MM.1S (cell line): ENCODE results near the gene KIF16B.

Experiments used
- DNase-seq: peaks from one replicate; pipeline ENCODE4 v3.0.0-alpha.2; 2015
- H2AFZ ChIP-seq: fragments of 300-600 bp; sonication (generic); 2 replicates; pipeline ENCODE4 v1.6.0; 2016; ENCODE audit warnings: antibody characterized with exemption, low read length
- H3F3A ChIP-seq: fragments of 300-600 bp; sonication (generic); 2 replicates; pipeline ENCODE4 v1.6.1; 2016; ENCODE audit warnings: mild to moderate bottlenecking, antibody characterized with exemption, low read length, moderate library complexity, mixed read lengths; ENCODE audit not compliant: insufficient read depth
- H3K27ac ChIP-seq: fragments of 300-600 bp; sonication (generic); 2 replicates; pipeline ENCODE4 v1.5.1; 2016; ENCODE audit warnings: mild to moderate bottlenecking, low read length
- H3K27me3 ChIP-seq: fragments of 300-600 bp; sonication (generic); replicated peaks from 2 replicates; pipeline ENCODE4 v1.6.0; 2016; ENCODE audit warnings: low read length; ENCODE audit not compliant: insufficient read depth
- H3K36me3 ChIP-seq: fragments of 300-600 bp; sonication (generic); replicated peaks from 2 replicates; pipeline ENCODE4 v1.6.1; 2016; ENCODE audit warnings: mild to moderate bottlenecking, low read length, mixed read lengths; ENCODE audit not compliant: insufficient read depth
- H3K4me1 ChIP-seq: fragments of 300-600 bp; sonication (generic); 2 replicates; pipeline ENCODE4 v1.6.1; 2016; ENCODE audit warnings: low read length, mixed read lengths
- H3K4me2 ChIP-seq: fragments of 300-600 bp; sonication (generic); 2 replicates; pipeline ENCODE4 v1.6.0; 2016; ENCODE audit warnings: low read depth, low read length
- H3K4me3 ChIP-seq: fragments of 300-600 bp; sonication (generic); 2 replicates; pipeline ENCODE4 v1.5.1; 2016; ENCODE audit warnings: low read length, mixed read lengths
- H3K79me2 ChIP-seq: fragments of 300-600 bp; sonication (generic); 2 replicates; pipeline ENCODE4 v1.6.1; 2016; ENCODE audit warnings: mixed run types, low read length, mixed read lengths
- H3K9ac ChIP-seq: fragments of 300-600 bp; sonication (generic); 2 replicates; pipeline ENCODE4 v1.6.1; 2016; ENCODE audit warnings: low read length, mixed read lengths
- H3K9me2 ChIP-seq: fragments of 300-600 bp; sonication (generic); replicated peaks from 2 replicates; pipeline ENCODE4 v1.6.1; 2016; ENCODE audit warnings: mild to moderate bottlenecking, low read length, mixed read lengths; ENCODE audit not compliant: insufficient read depth
- H3K9me3 ChIP-seq: fragments of 300-600 bp; sonication (generic); replicated peaks from 2 replicates; pipeline ENCODE4 v1.6.1; 2016; ENCODE audit warnings: mild to moderate bottlenecking, low read length, mixed read lengths; ENCODE audit not compliant: insufficient read depth
- H4K20me1 ChIP-seq: fragments of 300-600 bp; sonication (generic); 2 replicates; pipeline ENCODE4 v1.6.1; 2016; ENCODE audit warnings: mild to moderate bottlenecking, low read length, moderate library complexity, mixed read lengths; ENCODE audit not compliant: insufficient read depth
- CTCF ChIP-seq: fragments of 300-600 bp; sonication (generic); IDR thresholded peaks from 2 replicates; pipeline ENCODE4 v1.5.1; 2016; ENCODE audit warnings: antibody characterized with exemption, low read length, mixed read lengths
- EZH2 ChIP-seq: fragments of 300-600 bp; sonication (generic); optimal IDR thresholded peaks from 2 replicates; pipeline ENCODE3; 2017; ENCODE audit warnings: low read depth, mild to moderate bottlenecking, antibody characterized with exemption, low read length, mixed read lengths
- EZH2phosphoT487 ChIP-seq: fragments of 300-600 bp; sonication (generic); IDR thresholded peaks from 2 replicates; pipeline ENCODE4 v1.6.1; 2018; ENCODE audit warnings: antibody characterized with exemption, low read length

Gene KIF16B

GRCh38 chr20:16434062-16434664 lies 139.1 kb downstream of the KIF16B start:
- peak; percentile 57 for DNase-seq
- Histone ChIP-seq H3K4me2 (no peak overlapping the region), H3K4me1 (no peaks in the 10 kb centered on the region), H3K9me3 (no peaks in the 10 kb centered on the region), H3K4me3 (no peak overlapping the region), H3K9ac (no peak overlapping the region), H3K36me3 (no peaks in the 10 kb centered on the region), H3K27me3 (no peaks in the 10 kb centered on the region), H2AFZ (no peak overlapping the region), H3K27ac (no peak overlapping the region), H4K20me1 (no peaks in the 10 kb centered on the region), H3K9me2 (no peaks in the 10 kb centered on the region), H3K79me2 (no peaks in the 10 kb centered on the region), H3F3A (no peaks in the 10 kb centered on the region)
- TF ChIP-seq CTCF (peak; percentile 71), EZH2phosphoT487 (no peak)

- Histone ChIP-seq H3K9me3 (no peaks in the 10 kb centered on the region), H3F3A (no peaks in the 10 kb centered on the region), H4K20me1 (no peaks in the 10 kb centered on the region), H3K36me3 (no peaks in the 10 kb centered on the region), H3K4me1 (no peaks in the 10 kb centered on the region), H3K27me3 (no peaks in the 10 kb centered on the region), H3K4me2 (no peak overlapping the region), H3K79me2 (no peaks in the 10 kb centered on the region), H3K9me2 (no peaks in the 10 kb centered on the region), H3K9ac (no peak overlapping the region), H3K27ac (no peak overlapping the region), H2AFZ (no peak overlapping the region), H3K4me3 (no peak overlapping the region)
- no peak for DNase-seq
- TF ChIP-seq EZH2phosphoT487 (no peak), CTCF (no peak), EZH2 (no peak)
Measured at GRCh38 chr20:16433293-16433580, 140.0 kb downstream of the KIF16B start.

DNA sequence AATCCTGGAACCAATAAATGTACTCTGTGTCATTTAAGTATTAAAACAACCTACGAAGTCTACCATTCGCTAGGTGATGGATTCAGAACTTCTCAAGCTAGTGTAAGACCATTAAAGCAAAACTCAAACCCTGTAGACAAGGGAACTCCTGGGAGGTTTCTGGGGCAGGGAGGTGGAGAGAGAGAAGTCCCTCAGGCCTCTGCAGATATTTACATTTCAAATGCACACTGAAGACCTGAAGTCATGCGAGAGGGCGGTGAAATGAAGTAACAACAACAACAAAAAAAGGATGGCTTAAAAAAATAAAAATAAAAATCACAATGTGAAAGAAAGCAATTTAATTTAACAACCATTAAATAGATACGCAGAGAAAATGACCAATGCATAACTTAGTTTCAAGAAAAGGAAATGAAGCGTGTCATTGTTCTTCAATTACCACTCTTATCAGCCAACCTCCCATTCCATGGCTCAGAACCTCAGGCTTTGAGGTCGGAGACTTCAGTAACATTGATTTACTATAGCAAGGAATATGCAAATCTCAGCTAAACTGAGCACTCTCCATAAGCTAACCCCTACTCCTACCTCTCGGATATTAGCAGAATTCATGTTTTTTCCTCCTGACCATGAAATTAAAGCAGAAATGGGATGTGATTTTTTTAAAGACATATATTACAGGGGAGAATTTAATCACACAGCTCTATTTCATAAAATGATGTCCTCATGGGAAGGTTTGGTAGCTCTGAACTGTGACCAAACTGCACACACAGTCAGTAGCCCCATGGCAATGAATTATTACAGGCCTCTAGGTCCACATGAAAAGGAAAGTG lies 140.6 kb downstream of the KIF16B start:
- Histone ChIP-seq H3K27ac (no peak overlapping the region), H4K20me1 (no peaks in the 10 kb centered on the region), H3K9me2 (no peaks in the 10 kb centered on the region), H3F3A (no peaks in the 10 kb centered on the region), H3K79me2 (no peaks in the 10 kb centered on the region), H3K4me1 (no peaks in the 10 kb centered on the region), H3K36me3 (no peaks in the 10 kb centered on the region), H3K4me2 (no peak overlapping the region), H3K27me3 (no peaks in the 10 kb centered on the region), H3K9me3 (no peaks in the 10 kb centered on the region), H3K4me3 (no peak overlapping the region), H3K9ac (no peak overlapping the region), H2AFZ (no peak overlapping the region)
- no peak for DNase-seq
- TF ChIP-seq EZH2phosphoT487, result no peak
- no peak for TF ChIP-seq EZH2
- no peak for TF ChIP-seq CTCF
